Activated T-cell treated with anti-CD3 and anti-CD28 coated beads, Interleukin-2, amount 50 U/mL, for 24 hours (primary cell): ENCODE results near the gene SLC6A7.

Source experiments
- DNase-seq: peaks from one replicate; pipeline ENCODE4 v3.0.0-alpha.2; 2020
- H3K27ac Mint-ChIP-seq: 2 replicates; pipeline ENCODE4 v1.8.0; 2020; ENCODE audit warnings: mild to moderate bottlenecking, mixed read lengths
- H3K27me3 Mint-ChIP-seq: 2 replicates; pipeline ENCODE4 v1.8.0; 2020; ENCODE audit warnings: mixed read lengths
- H3K36me3 Mint-ChIP-seq: 2 replicates; pipeline ENCODE4 v1.8.0; 2020; ENCODE audit warnings: low read depth, mixed read lengths
- H3K4me1 Mint-ChIP-seq: 2 replicates; pipeline ENCODE4 v1.8.0; 2020; ENCODE audit warnings: low read depth, mixed read lengths
- H3K4me3 Mint-ChIP-seq: 2 replicates; pipeline ENCODE4 v1.8.0; 2020; ENCODE audit warnings: mild to moderate bottlenecking, moderate library complexity, mixed read lengths
- H3K9me3 Mint-ChIP-seq: 2 replicates; pipeline ENCODE4 v1.8.0; 2020; ENCODE audit warnings: mixed read lengths

SLC6A7 gene

DNA sequence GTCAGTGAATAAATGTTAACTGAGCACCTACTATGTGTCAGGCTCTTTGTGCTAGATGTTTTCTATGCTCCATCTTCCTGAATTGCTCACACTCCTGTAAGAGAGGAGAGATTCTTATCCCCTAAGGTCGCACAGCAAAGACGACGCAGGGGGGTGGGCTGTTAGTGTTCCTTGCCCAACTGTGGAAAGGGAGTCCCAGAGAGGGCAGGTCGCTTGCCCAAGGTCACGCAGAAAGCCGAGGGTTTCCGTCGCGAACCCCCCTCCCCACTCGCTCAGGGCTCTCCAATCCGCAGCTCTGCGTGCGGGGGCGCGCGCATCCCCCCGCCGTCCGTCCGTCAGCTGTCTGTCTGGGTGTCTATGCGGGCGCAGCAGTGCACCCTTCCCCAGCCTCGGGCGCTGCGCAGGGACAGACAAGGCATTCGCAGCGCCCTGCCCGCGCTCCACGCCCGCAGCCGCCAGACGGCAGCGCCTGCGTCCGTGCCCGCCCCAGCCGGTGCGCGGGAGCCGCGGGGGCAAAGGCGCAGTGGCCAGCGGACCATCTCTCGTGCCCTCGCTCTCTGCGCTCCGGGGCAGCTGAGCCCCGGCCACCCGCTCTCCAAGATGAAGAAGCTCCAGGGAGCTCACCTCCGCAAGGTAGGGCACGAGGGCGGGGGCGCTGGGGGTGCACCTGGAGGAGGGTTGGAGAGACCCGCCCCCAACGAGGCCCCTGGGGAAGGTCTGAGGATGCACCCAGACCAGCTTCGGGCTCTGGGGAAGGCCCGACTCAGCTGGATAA lies at the start of gene SLC6A7:
SLC6A7 (plus strand) TSS at position 335 of the 775 bp plus-strand sequence; CDS start at position 601, 266 bp downstream.
- H3K4me1 Mint-ChIP-seq, result no peaks in the 10 kb centered on the region
- H3K36me3 Mint-ChIP-seq, result no peaks in the 10 kb centered on the region
- no peak within 1 kb of the TSS for H3K4me3 Mint-ChIP-seq
- no peak for DNase-seq
- no peak within 1 kb of the TSS for H3K27ac Mint-ChIP-seq
- H3K27me3 Mint-ChIP-seq, result peaks cover 50% of the 10 kb centered on the region
- no peaks in the 10 kb centered on the region for H3K9me3 Mint-ChIP-seq

DNA sequence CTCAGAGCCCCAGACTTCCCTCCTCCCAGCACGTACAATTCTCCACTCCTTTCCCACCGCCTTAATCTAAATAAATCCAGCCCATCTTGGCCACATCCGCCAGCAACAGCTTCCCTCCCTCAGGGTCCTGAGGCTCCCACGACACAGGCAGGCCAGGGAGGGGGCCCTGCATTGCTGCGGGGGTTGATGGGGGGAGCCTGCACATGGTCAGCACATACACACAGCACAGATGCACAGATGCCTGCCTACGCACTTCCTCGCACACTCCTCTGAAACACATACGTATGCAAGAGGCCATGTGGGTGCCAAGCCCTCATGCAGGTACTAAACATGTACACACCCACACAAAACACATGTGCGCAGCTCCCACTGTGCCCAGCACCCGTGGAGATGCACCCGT lies 49.0 kb upstream of the SLC6A7 start:
- Mint-ChIP-seq H3K27ac (no peak overlapping the region), H3K27me3 (no peaks in the 10 kb centered on the region), H3K4me1 (no peaks in the 10 kb centered on the region), H3K9me3 (no peaks in the 10 kb centered on the region), H3K4me3 (no peak overlapping the region), H3K36me3 (no peaks in the 10 kb centered on the region)
- DNase-seq, result no peak

DNA sequence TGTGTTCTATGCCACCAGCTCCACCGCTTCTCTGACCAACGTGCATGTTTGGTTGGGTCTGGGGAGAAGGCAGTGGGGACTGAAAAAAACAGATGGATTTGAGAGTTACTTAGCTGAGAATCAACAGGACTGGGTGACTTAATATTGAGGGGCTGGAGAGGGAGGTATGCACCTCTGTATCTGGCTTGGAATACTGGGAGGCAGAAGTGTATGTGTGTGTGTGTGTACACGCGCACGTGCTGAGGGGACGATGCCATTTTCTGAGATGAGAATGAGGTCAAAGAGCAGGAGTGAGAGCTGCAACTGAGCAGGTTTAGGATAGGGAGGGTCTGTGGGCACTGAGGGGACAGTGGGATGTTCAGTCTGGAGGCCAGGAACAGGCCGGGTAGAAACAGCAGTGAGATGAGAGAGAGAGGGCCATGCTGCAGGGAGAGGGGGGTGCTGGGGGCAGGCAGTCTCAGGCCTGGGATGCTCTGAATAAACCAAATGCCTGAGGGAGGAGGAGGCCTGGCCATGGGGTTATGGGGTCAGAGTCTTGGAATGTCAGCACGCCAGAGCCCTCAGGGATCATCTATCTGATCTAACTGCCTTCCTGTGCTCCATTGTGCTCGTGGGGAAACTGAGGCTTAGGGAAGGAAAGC lies 48.2 kb upstream of the SLC6A7 start:
- no peak for DNase-seq
- H3K4me3 Mint-ChIP-seq, result no peak overlapping the region
- no peak overlapping the region for H3K27ac Mint-ChIP-seq
- no peaks in the 10 kb centered on the region for H3K36me3 Mint-ChIP-seq
- H3K4me1 Mint-ChIP-seq, result no peaks in the 10 kb centered on the region
- H3K9me3 Mint-ChIP-seq, result no peaks in the 10 kb centered on the region
- H3K27me3 Mint-ChIP-seq, result no peaks in the 10 kb centered on the region

DNA sequence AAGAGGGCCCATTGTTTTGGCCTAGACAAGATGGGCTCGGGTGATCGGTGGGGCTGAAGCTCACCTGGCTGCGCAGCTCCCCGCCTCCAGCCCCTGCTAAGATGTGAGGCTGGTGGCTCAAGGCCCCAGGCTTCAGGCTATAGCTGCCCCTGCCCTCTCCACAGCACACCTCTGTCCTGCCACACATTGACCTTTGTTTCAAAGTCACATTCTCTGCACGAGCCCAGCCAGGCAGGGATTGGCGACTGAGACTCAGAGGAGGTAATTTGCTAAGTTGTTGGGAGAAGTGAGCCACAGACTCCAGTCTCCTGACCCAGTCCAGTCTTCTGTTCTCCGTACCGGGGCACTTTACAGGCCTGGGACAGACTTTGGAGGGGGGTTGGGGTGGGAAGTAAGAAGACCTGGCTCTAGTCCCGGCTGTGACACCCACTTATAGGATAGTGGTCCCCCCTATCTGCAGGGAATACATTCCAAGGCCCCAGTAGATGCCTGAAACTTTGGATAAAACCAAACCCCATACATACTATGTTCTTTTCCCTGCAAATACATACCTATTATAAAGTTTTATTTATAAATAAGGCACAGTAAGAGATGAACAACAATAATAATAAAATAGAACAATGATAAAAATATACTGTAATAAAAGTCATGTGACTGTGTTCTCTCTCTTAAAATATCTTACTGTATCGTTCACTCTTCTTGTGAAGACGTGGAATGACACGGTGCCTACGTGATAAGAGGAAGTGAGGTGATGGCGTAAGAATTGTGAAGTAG lies 47.5 kb upstream of the SLC6A7 start:
- DNase-seq, result no peak
- Mint-ChIP-seq H3K4me1 (no peaks in the 10 kb centered on the region), H3K27me3 (no peaks in the 10 kb centered on the region), H3K9me3 (no peaks in the 10 kb centered on the region), H3K36me3 (no peaks in the 10 kb centered on the region), H3K4me3 (no peak overlapping the region), H3K27ac (no peak overlapping the region)

DNA sequence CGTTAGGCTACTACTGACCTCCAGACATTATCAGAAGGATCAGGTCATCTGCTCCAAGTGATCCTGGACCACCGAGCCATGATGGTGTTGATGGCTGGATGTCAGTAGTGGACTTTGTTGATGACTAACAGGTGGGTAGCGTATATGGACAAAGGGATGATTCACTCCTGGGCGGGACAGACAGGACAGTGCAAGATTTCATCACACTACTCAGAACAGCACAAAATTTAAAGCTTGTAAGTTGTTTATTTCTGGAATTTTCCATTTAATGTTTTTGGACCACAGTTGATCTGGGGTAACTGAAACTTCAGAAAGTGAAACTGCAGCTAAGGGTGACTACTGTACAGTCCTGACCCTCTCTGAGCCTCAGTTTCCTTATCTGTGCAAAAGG lies 46.9 kb upstream of the SLC6A7 start:
- H3K4me1 Mint-ChIP-seq, result no peaks in the 10 kb centered on the region
- no peak for DNase-seq
- no peak overlapping the region for H3K4me3 Mint-ChIP-seq
- no peaks in the 10 kb centered on the region for H3K27me3 Mint-ChIP-seq
- H3K9me3 Mint-ChIP-seq, result no peaks in the 10 kb centered on the region
- no peak overlapping the region for H3K27ac Mint-ChIP-seq
- H3K36me3 Mint-ChIP-seq, result no peaks in the 10 kb centered on the region

DNA sequence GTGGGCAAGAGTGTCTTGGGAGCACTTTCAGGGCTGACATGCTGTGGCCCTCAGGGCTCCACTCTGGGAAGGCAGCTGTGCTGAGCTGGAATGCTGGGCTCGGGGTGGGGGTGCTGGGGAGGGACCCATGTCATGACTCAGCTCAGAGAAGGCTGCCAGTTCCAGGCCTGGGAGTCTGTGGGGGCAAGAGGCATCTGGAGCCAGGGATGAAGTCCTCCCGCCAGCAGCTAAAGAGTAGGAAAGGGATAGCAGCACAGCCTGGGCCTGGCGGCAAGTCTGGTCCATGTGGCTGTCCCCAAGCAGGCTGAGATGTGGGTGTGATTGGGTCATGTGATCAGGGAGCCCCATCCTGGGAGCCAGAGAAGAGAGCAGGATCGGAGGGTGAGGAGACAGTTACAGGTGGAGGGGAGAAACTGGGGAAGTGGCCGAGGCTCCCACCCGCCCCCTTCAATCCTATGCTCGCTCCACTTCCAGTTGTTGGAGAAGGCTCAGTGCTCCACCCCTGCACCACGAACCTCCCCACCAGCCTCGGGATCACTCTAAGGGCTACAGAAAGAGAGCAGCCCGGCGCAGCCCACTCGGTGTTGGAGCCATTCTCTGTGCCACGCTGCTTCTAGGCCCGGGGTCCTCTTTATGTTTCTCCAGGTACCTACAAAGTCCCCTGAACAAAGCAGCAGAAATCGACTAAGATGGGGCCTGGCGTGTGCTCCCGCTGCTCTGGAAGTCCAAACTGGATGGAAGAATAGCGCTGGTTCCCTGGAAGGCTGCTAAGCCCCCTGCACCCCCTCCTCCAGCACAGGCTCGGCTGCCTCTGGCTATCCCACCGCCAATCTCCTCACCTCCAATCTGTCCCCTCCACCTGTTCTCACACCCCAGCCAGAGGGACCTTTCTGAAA lies 46.3 kb upstream of the SLC6A7 start:
- H3K4me1 Mint-ChIP-seq, result no peaks in the 10 kb centered on the region
- H3K9me3 Mint-ChIP-seq, result no peaks in the 10 kb centered on the region
- no peaks in the 10 kb centered on the region for H3K27me3 Mint-ChIP-seq
- H3K36me3 Mint-ChIP-seq, result no peaks in the 10 kb centered on the region
- no peak overlapping the region for H3K4me3 Mint-ChIP-seq
- H3K27ac Mint-ChIP-seq, result no peak overlapping the region
- no peak for DNase-seq

DNA sequence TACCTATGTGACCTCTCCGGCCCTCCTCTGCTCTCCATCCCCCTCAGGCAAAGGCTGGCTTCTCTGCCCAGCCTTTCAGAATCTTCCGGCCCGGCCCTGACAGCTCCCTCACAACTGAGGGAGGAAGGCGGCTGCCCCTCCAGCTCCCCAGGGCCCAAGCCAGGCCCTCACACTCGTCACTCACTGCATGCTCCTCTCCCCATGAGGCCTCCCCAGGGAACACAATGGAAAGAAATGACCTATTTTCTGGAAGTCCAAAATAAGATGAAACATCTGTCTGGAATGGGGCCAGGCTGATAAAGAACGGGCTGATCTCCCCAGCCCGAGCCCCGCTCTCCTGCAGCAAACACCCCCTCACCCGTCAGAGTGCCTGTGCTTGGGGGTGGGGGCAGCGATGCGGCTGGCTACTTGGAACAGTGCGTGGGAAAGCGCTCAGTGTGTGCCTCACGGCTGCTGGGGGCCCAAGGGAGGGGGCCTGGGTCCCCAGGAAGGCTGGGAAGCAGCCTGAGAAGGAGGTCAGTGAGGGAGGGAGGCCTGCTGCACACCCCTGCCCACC lies 45.5 kb upstream of the SLC6A7 start:
- Mint-ChIP-seq H3K36me3 (no peaks in the 10 kb centered on the region), H3K9me3 (no peaks in the 10 kb centered on the region), H3K4me1 (no peaks in the 10 kb centered on the region), H3K27me3 (no peaks in the 10 kb centered on the region), H3K4me3 (no peak overlapping the region), H3K27ac (no peak overlapping the region)
- DNase-seq, result no peak

DNA sequence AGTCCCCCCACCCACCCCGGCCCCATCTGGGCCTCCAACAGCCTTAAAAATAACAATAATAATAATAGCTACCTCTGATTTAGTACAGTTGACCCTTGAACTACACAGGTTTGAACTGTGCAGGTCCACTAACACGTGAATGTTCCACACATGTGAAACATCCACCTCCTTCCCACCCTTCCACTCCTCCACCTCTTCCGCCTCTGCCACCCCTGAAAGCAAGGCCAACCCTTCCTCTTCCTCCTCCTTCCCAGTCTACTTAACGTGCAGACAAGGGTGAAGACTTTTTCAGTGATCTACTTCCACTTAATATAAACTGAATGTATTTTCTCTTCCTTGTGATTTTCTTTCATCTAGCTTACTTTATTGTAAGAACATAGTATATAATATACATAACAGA lies 45.0 kb upstream of the SLC6A7 start:
- H3K27ac Mint-ChIP-seq, result no peak overlapping the region
- no peak for DNase-seq
- H3K36me3 Mint-ChIP-seq, result no peaks in the 10 kb centered on the region
- H3K27me3 Mint-ChIP-seq, result no peaks in the 10 kb centered on the region
- H3K9me3 Mint-ChIP-seq, result no peaks in the 10 kb centered on the region
- H3K4me3 Mint-ChIP-seq, result no peak overlapping the region
- no peaks in the 10 kb centered on the region for H3K4me1 Mint-ChIP-seq

DNA sequence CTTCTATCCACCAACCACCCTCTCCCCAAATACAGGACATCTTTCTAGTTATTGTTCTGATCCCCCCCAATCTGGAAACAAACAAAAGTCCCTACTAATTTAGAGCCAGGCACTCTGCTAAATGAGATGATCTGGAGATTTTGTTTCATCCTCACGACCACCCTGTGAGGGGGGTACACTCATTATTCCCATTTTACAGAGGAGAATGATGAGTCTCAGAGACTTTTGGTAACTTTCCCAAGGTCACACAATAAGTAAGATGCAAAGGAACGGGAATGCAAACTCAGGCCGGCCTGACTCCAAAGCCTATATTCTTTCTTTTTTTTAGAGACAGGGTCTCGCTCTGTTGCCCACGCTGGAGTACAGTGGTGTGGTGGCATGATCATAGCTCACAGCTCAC lies 43.6 kb upstream of the SLC6A7 start:
- no peak for DNase-seq

DNA sequence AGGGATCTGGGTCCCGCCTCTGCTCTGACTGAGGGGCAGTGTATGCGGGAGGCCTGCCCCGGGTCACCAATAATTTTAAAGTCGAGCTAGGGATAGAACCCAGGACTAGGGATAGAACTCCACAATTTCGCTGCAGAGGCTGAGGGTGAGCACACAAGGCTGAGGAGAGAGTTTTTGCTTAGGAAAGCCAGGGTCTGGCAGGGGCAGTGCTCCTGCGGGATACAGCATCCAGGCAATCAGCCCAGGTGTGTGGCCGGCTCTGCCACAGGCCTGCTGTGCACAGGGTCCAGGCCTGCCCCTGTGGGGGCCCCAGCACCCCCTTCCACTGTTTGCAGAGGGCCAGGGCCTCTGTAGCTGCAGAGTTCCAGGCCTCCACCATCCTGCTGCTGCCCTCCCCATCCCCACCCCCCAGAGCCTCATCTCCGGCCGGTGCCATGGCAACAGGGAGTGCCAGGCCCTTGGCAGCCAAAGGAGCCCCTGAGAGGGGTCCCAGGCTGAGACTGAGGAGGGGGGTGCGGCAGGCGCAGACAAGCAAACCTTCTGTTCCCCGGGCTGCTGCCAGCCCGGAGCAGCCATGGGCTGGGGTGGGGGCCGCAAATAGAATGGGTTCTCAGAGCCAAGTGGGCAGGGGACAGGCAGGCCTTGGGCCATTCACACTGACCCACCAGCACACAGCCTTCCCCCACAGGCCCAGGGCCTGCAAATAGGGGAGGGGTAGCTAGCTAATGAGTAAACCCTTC lies 42.8 kb upstream of the SLC6A7 start:
- H3K27ac Mint-ChIP-seq, result no peak overlapping the region
- H3K9me3 Mint-ChIP-seq, result no peaks in the 10 kb centered on the region
- no peak for DNase-seq
- H3K36me3 Mint-ChIP-seq, result no peaks in the 10 kb centered on the region
- no peaks in the 10 kb centered on the region for H3K4me1 Mint-ChIP-seq
- H3K4me3 Mint-ChIP-seq, result no peak overlapping the region
- H3K27me3 Mint-ChIP-seq, result no peaks in the 10 kb centered on the region

More for the DNA sequence above, 43.6 kb upstream of the SLC6A7 start:
- no peaks in the 10 kb centered on the region for H3K27me3 Mint-ChIP-seq
- H3K4me1 Mint-ChIP-seq, result no peaks in the 10 kb centered on the region
- H3K36me3 Mint-ChIP-seq, result no peaks in the 10 kb centered on the region
- H3K9me3 Mint-ChIP-seq, result no peaks in the 10 kb centered on the region
- no peak overlapping the region for H3K4me3 Mint-ChIP-seq
- no peak overlapping the region for H3K27ac Mint-ChIP-seq

DNA sequence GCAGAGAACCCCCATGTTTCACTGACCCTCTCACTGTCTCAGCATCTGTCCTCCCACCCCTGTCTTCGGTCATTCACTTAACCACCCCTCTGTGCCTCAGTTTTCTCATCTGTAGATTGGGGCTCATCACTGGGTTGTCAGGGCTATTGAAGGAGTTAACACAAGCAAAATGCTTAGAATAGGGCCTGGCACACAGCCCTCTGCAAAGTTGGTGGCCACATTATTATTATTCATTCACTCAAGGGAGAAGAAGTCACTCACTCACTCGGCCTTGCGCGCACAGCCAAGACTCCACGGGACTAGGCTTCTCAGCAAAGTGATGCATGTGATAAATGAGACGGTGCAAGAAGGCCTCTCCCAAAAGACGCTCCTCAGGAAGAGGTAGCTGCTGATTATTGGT lies 42.2 kb upstream of the SLC6A7 start:
- no peak for DNase-seq
- Mint-ChIP-seq H3K27ac (no peak overlapping the region), H3K4me1 (no peaks in the 10 kb centered on the region), H3K27me3 (no peaks in the 10 kb centered on the region), H3K9me3 (no peaks in the 10 kb centered on the region), H3K36me3 (no peaks in the 10 kb centered on the region), H3K4me3 (no peak overlapping the region)

DNA sequence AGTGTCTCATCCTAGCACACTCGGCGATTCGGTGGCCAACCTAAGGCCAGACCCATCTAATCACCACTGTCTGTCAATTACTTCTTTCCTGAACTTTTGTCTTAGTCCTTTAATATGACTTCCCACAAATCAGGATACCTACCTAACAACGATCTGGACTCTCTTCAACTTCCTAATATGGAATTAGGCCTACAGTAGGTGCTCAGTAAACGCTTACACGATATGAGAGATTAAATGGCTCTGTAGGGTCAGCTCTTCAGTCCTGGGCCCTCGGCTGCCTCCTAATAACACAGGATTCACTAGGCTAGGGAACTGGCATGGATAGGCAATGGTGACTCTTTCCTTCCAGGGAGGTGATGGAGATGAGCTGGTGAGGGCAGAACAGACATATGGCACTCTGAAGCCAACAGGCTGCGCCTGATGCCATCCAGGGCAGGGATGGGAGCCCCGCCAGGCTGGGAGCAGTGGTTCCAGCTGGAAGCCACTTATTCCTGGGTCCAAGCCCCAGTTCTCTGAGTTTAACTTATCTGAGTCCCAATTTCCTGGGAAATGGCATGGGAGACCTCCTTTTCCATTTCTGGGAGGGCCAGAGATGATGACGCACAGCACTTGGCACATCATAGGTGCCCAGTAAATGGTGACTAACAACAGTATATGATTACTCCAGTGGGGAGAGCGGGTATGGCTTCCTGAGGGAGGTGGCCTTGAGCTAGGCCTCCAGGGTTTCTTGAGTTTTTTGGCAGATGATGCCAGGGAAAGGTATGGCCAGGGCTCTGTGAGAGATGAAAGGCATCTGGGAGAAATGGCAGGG lies 41.5 kb upstream of the SLC6A7 start:
- H3K4me3 Mint-ChIP-seq, result no peak overlapping the region
- no peak for DNase-seq
- H3K36me3 Mint-ChIP-seq, result no peaks in the 10 kb centered on the region
- H3K4me1 Mint-ChIP-seq, result no peaks in the 10 kb centered on the region
- H3K27ac Mint-ChIP-seq, result no peak overlapping the region
- H3K27me3 Mint-ChIP-seq, result no peaks in the 10 kb centered on the region
- no peaks in the 10 kb centered on the region for H3K9me3 Mint-ChIP-seq

DNA sequence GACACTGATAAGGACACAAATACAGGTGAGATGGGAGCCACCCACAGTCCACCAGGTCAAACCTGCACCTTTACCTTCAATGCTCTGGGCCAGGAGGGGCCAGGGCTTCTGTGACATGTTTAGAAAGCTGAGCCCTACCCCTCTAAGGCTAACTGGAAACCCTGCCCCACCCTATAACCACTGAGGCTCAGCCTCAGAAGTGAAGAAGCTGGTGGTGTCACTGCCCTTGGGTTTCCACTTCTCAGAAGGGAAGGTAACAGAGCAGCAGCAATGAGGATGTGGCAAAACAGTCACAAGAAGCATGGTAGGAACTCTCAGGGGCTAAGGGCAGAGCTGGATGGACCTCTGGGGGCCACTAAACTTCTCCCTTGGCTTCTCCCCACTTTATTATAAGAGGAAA lies 40.2 kb upstream of the SLC6A7 start:
- Mint-ChIP-seq H3K27ac (no peak overlapping the region), H3K36me3 (no peaks in the 10 kb centered on the region), H3K27me3 (peaks cover 5% of the 10 kb centered on the region), H3K9me3 (no peaks in the 10 kb centered on the region), H3K4me3 (no peak overlapping the region), H3K4me1 (no peaks in the 10 kb centered on the region)
- DNase-seq, result no peak
